Suppressor macrophage (primary cell): ENCODE results near the gene NT5C1A.

Experiments
- DNase-seq, 4 experiments: peaks; one replicate each; pipeline ENCODE4 v3.0.0-alpha.2; 2020 to 2022
- total RNA-seq, 17 experiments: gene quantifications; one replicate each; lab custom pipeline; 2026; ENCODE audit warnings: mixed read lengths in 6 of 17, inconsistent platforms in 3 of 17; lab: John Stamatoyannopoulos, UW

Gene NT5C1A
- 0 to 3.6 (median 0) reads per million in 17 experiments for total RNA-seq

- peak in 3 of 4 experiments; percentile 29 to 58 (median 43) for DNase-seq
These were observed at the start of gene NT5C1A for GRCh38 chr1:39671793-39672550. Gene NT5C1A (minus strand): TSS chr1:39672107. CDS start chr1:39672038, 69 bp downstream.

GRCh38 chr1:39721664-39722063 lies 49.8 kb upstream of the NT5C1A start:
- no peak for DNase-seq

- peak; percentile 53 to 85 (median 72) for DNase-seq
These were observed 48.4 kb upstream of the NT5C1A start for GRCh38 chr1:39720094-39720999.

- no peak for DNase-seq
These were observed 45.9 kb upstream of the NT5C1A start for GRCh38 chr1:39717809-39718208.

GRCh38 chr1:39713557-39713956 lies 41.6 kb upstream of the NT5C1A start:
- no peak for DNase-seq

- DNase-seq: no peak
These were observed 40.0 kb upstream of the NT5C1A start for GRCh38 chr1:39711966-39712340.

- DNase-seq: no peak
These were observed 39.4 kb upstream of the NT5C1A start for GRCh38 chr1:39711104-39711965.

- DNase-seq: no peak
These were observed 35.6 kb upstream of the NT5C1A start for GRCh38 chr1:39707506-39707905.

- no peak for DNase-seq
These were observed 32.9 kb upstream of the NT5C1A start for GRCh38 chr1:39704757-39705156.

- DNase-seq: no peak
These were observed 29.1 kb upstream of the NT5C1A start for GRCh38 chr1:39701049-39701439.

- DNase-seq: no peak
These were observed 28.4 kb upstream of the NT5C1A start for GRCh38 chr1:39700348-39700747.

GRCh38 chr1:39699419-39699818 lies 27.5 kb upstream of the NT5C1A start:
- no peak for DNase-seq

GRCh38 chr1:39698568-39698967 lies 26.7 kb upstream of the NT5C1A start:
- no peak for DNase-seq

- no peak for DNase-seq
These were observed 24.5 kb upstream of the NT5C1A start for GRCh38 chr1:39696448-39696847.

GRCh38 chr1:39695016-39695415 lies 23.1 kb upstream of the NT5C1A start:
- DNase-seq: peak in 3 of 4 experiments; percentile 30 to 47 (median 34)

GRCh38 chr1:39694026-39694425 lies 22.1 kb upstream of the NT5C1A start:
- no peak for DNase-seq

GRCh38 chr1:39692152-39693074 lies 20.5 kb upstream of the NT5C1A start:
- DNase-seq: peak in 1 of 4 experiments; percentile 16

GRCh38 chr1:39691383-39692151 lies 19.7 kb upstream of the NT5C1A start, which contains the start of gene HPCAL4:
Gene HPCAL4 (minus strand): TSS chr1:39691433. CDS start chr1:39684603, 6,830 bp downstream.
- DNase-seq: peak; percentile 61 to 85 (median 75)

GRCh38 chr1:39690794-39691382 lies 19.0 kb upstream of the NT5C1A start:
- DNase-seq: no peak

GRCh38 chr1:39690225-39690624 lies 18.3 kb upstream of the NT5C1A start:
- DNase-seq: no peak
